GM21717 (cell line): ENCODE data around the gene POTEH.
"Not testable (repeated sequence)": the region's sequence is repeated elsewhere in the genome, so short reads cannot be mapped to it uniquely, and the experiment has no call there.

Source experiments
- ATAC-seq: cut with Tn5 transposase; IDR thresholded peaks from one replicate; pipeline ENCODE4 v1.9.1; 2021; ENCODE audit warnings: mild to moderate bottlenecking, moderate library complexity; ENCODE audit not compliant: unreplicated experiment

POTEH gene

GRCh38 chr22:15689749-15690125 is at the start of gene POTEH:
Gene POTEH (plus strand): TSS chr22:15690026. CDS start chr22:15690078, 52 bp downstream.
- not testable (repeated sequence) for ATAC-seq

- not testable (repeated sequence) for ATAC-seq
Measured at GRCh38 chr22:15642288-15642861, 47.5 kb upstream of the POTEH start.

- not testable (repeated sequence) for ATAC-seq
Measured at GRCh38 chr22:15651954-15652353, 37.9 kb upstream of the POTEH start.

- ATAC-seq = not testable (repeated sequence)
Measured at GRCh38 chr22:15652738-15653137, 37.1 kb upstream of the POTEH start.

GRCh38 chr22:15653241-15653640 is 36.6 kb upstream of the POTEH start:
- not testable (repeated sequence) for ATAC-seq

GRCh38 chr22:15661102-15661501 is 28.7 kb upstream of the POTEH start:
- not testable (repeated sequence) for ATAC-seq

- ATAC-seq = not testable (repeated sequence)
Measured at GRCh38 chr22:15664682-15665081, 25.1 kb upstream of the POTEH start.

- not testable (repeated sequence) for ATAC-seq
Measured at GRCh38 chr22:15665478-15665877, 24.3 kb upstream of the POTEH start.

- not testable (repeated sequence) for ATAC-seq
Measured at GRCh38 chr22:15669430-15669829, 20.4 kb upstream of the POTEH start.

GRCh38 chr22:15679702-15680101 is 10.1 kb upstream of the POTEH start:
- ATAC-seq = not testable (repeated sequence)

- not testable (repeated sequence) for ATAC-seq
Measured at GRCh38 chr22:15684115-15684514, 5.7 kb upstream of the POTEH start.

GRCh38 chr22:15684695-15685094 is 5.1 kb upstream of the POTEH start:
- ATAC-seq = peak; percentile 45

GRCh38 chr22:15685641-15686040 is 4.2 kb upstream of the POTEH start:
- ATAC-seq = not testable (repeated sequence)

GRCh38 chr22:15687086-15687485 is 2.7 kb upstream of the POTEH start:
- not testable (repeated sequence) for ATAC-seq

- not testable (repeated sequence) for ATAC-seq
Measured at GRCh38 chr22:15687676-15688075, 2.1 kb upstream of the POTEH start.

- not testable (repeated sequence) for ATAC-seq
Measured at GRCh38 chr22:15688090-15688489, 1.7 kb upstream of the POTEH start.

GRCh38 chr22:15689012-15689748 is 646 bp upstream of the POTEH start:
- not testable (repeated sequence) for ATAC-seq

- not testable (repeated sequence) for ATAC-seq
Measured at GRCh38 chr22:15713600-15713999, 23.8 kb downstream of the POTEH start.

- not testable (repeated sequence) for ATAC-seq
Measured at GRCh38 chr22:15714125-15714524, 24.3 kb downstream of the POTEH start.

- ATAC-seq = not testable (repeated sequence)
Measured at GRCh38 chr22:15721884-15722283, 32.1 kb downstream of the POTEH start.

- ATAC-seq = not testable (repeated sequence)
Measured at GRCh38 chr22:15729209-15729917, 39.5 kb downstream of the POTEH start.

GRCh38 chr22:15731023-15731422 is 41.2 kb downstream of the POTEH start:
- ATAC-seq = not testable (repeated sequence)
